GM12892 (cell line): ENCODE data around the gene RNF26.

Source experiments
- POLR2A ChIP-seq: IDR thresholded peaks from 2 replicates; pipeline ENCODE4 v1.6.1; 2011; ENCODE audit warnings: low read depth, low read length, control low read depth
- POLR2AphosphoS5 ChIP-seq: IDR thresholded peaks from 2 replicates; pipeline ENCODE4 v1.6.1; 2011; ENCODE audit warnings: low read depth, low read length, control low read depth
- TAF1 ChIP-seq: IDR thresholded peaks from 2 replicates; pipeline ENCODE4 v1.6.1; 2011; ENCODE audit warnings: low read depth, mild to moderate bottlenecking, control low read depth, low read length, borderline replicate concordance

DNA sequence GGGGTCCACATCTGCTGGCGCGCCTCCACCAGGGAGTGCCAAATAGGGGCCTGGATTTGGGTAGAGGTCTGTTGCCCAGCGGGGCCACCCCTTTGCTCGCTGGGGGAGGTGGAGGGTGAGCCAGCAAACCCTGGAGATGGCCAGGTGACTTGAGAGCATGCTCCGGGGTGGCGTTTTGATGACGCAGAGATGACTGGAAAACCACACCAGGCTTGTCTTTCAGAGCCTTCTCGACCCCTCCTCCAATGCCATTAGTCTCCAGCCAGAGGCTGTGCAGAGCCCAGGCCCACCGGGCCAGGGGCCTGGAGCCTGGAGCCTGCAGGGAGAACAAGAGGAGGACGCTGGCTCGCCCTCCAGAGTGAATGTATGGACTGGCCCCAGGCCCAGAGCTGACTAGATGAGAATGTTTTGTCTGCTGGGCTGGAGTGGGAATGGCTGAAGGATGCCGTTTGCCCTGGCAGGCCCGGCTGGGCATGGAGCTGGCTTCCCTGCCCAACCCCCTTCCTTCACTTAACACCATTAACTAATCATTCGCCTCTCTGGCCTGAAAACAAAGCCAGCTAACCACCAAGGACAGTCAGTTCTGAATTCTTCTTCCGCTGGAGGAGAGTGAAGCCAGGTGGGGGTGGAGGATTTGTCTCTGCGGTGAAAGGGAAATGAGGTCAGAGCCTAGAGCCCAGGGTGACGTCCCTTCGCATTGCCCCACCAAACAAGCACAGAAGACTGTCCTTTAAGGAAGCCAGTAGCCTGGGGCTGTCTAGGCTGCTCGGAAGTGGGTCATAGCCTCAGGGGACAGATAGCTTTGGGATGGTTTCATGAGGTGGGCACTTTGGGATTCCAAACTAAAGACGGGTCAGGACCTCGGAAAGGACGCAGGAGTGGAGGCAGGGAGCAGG lies 15.8 kb upstream of the RNF26 start:
- TF ChIP-seq POLR2A (peak; percentile 91), POLR2AphosphoS5 (peak; percentile 87), TAF1 (0 out of 2 replicates have a peak, but pooled peaks have one; percentile 4)
